IMR-90 (cell line): Measurements from ENCODE around the gene GDNF. TPM values are rescaled to one million over a fixed set of nuclear protein-coding genes. Genes with fewer than 3 reads are reported as not detected.

ENCODE experiments used
- ATAC-seq: fragments of 200-7000 bp; cut with Tn5 transposase; 2 replicates; pipeline ENCODE4 v1.9.1; 2020; ENCODE audit warnings: low read depth, mild to moderate bottlenecking, moderate library complexity
- BruUV-seq: library from RNA; stranded (reverse); fragments of 400-500 nt; replicated peaks from 2 replicates; lab custom pipeline; 2021; lab: Mats Ljungman, UMichigan
- CTCF ChIA-PET: fragments of 300-600 bp; formaldehyde crosslinking; extraction: SDS; loops from one replicate; lab custom pipeline; 2021; ENCODE audit warnings: antibody characterized with exemption; lab: Yijun Ruan, JAX
- POLR2A ChIA-PET: fragments of 300-600 bp; sonication (Branson Sonifier 250); formaldehyde crosslinking; loops from one replicate; lab custom pipeline; 2022; ENCODE audit warnings: antibody characterized with exemption; ENCODE audit not compliant: unreplicated experiment; lab: Charles Lee
- DNase-seq: peaks from one replicate; pipeline ENCODE4 v3.0.0; 2013
- H2AFZ ChIP-seq: replicated peaks from 2 replicates; pipeline ENCODE3; 2013; ENCODE audit warnings: low read length, mild to moderate bottlenecking; ENCODE audit not compliant: poor library complexity
- H2AK5ac ChIP-seq: 2 replicates; pipeline ENCODE4 v1.6.1; 2013; ENCODE audit warnings: low read depth, low read length, inconsistent platforms
- H2AK9ac ChIP-seq: replicated peaks from 2 replicates; pipeline ENCODE3; 2013; ENCODE audit warnings: mild to moderate bottlenecking, low read depth, low read length, moderate library complexity; ENCODE audit not compliant: poor library complexity
- H2BK120ac ChIP-seq: 2 replicates; pipeline ENCODE4 v1.6.1; 2013; ENCODE audit warnings: low read depth, low read length, inconsistent platforms
- H2BK15ac ChIP-seq: 3 replicates; pipeline ENCODE4 v1.6.1; 2013; ENCODE audit warnings: low read depth, low read length, inconsistent platforms
- H2BK20ac ChIP-seq: 2 replicates; pipeline ENCODE4 v1.6.1; 2013; ENCODE audit warnings: low read depth, mild to moderate bottlenecking, inconsistent platforms, low read length, moderate library complexity
- H2BK5ac ChIP-seq: 2 replicates; pipeline ENCODE4 v1.6.1; 2013; ENCODE audit warnings: mild to moderate bottlenecking, low read depth, low read length, inconsistent platforms; ENCODE audit not compliant: poor library complexity, severe bottlenecking
- H3K14ac ChIP-seq: replicated peaks from 2 replicates; pipeline ENCODE4 v1.6.1; 2013; ENCODE audit warnings: low read depth, low read length, inconsistent platforms
- H3K18ac ChIP-seq: 2 replicates; pipeline ENCODE4 v1.6.1; 2013; ENCODE audit warnings: low read depth, low read length, control low read depth
- H3K23ac ChIP-seq: 2 replicates; pipeline ENCODE4 v1.6.1; 2013; ENCODE audit warnings: low read depth, low read length, inconsistent platforms
- H3K27ac ChIP-seq: 2 replicates; pipeline ENCODE4 v1.5.1; 2013; ENCODE audit warnings: mild to moderate bottlenecking, control low read depth, low read length; ENCODE audit not compliant: insufficient read depth
- H3K27me3 ChIP-seq: 2 replicates; pipeline ENCODE4 v1.6.1; 2013; ENCODE audit warnings: low read length; ENCODE audit not compliant: control insufficient read depth, insufficient read depth
- H3K36me3 ChIP-seq: 2 replicates; pipeline ENCODE4 v1.6.1; 2013; ENCODE audit warnings: low read length, mixed read lengths; ENCODE audit not compliant: control insufficient read depth, insufficient read depth
- H3K4ac ChIP-seq: 2 replicates; pipeline ENCODE4 v1.6.1; 2013; ENCODE audit warnings: low read depth, low read length, inconsistent platforms
- H3K4me1 ChIP-seq: 2 replicates; pipeline ENCODE4 v1.6.1; 2013; ENCODE audit warnings: low read length, mixed read lengths; ENCODE audit not compliant: control insufficient read depth, insufficient read depth
- H3K4me2 ChIP-seq: 2 replicates; pipeline ENCODE4 v1.6.1; 2013; ENCODE audit warnings: low read depth, mild to moderate bottlenecking, control low read depth, low read length, moderate library complexity
- H3K4me3 ChIP-seq: 2 replicates; pipeline ENCODE4 v1.5.1; 2013; ENCODE audit warnings: low read depth, mild to moderate bottlenecking, control low read depth, low read length, moderate library complexity; ENCODE audit not compliant: insufficient read depth
- H3K56ac ChIP-seq: 2 replicates; pipeline ENCODE4 v1.6.1; 2013; ENCODE audit warnings: low read length, inconsistent platforms; ENCODE audit not compliant: insufficient read depth; ENCODE audit errors: extremely low read depth
- H3K79me1 ChIP-seq, 2 experiments: 2 replicates each; pipeline ENCODE4 v1.6.1; 2013; ENCODE audit warnings: low read length in 2 of 2, inconsistent platforms in 1 of 2, low read depth in 1 of 2
- H3K9ac ChIP-seq: 2 replicates; pipeline ENCODE4 v1.6.1; 2013; ENCODE audit warnings: low read depth, low read length, control low read depth
- H3K9me1 ChIP-seq: 2 replicates; pipeline ENCODE4 v1.6.1; 2013; ENCODE audit warnings: low read length, inconsistent platforms; ENCODE audit not compliant: insufficient read depth
- H3K9me3 ChIP-seq: 2 replicates; pipeline ENCODE4 v1.6.1; 2013; ENCODE audit warnings: low read length; ENCODE audit not compliant: control insufficient read depth, insufficient read depth
- H4K20me1 ChIP-seq: 2 replicates; pipeline ENCODE4 v1.6.1; 2013; ENCODE audit warnings: low read length, inconsistent platforms; ENCODE audit not compliant: insufficient read depth
- H4K5ac ChIP-seq: 2 replicates; pipeline ENCODE4 v1.6.1; 2013; ENCODE audit warnings: mild to moderate bottlenecking, low read depth, low read length, control low read depth
- H4K8ac ChIP-seq, 2 experiments: 2 replicates each; pipeline ENCODE4 v1.6.1; 2013; ENCODE audit warnings: low read depth in 2 of 2, low read length in 2 of 2, control low read depth in 1 of 2, inconsistent platforms in 1 of 2
- H4K91ac ChIP-seq: 2 replicates; pipeline ENCODE4 v1.6.1; 2013; ENCODE audit warnings: low read depth, low read length, inconsistent platforms; ENCODE audit not compliant: insufficient read depth
- BHLHE40 ChIP-seq: fragments of 150-350 bp; IDR thresholded peaks from 2 replicates; pipeline ENCODE4 v1.6.1; 2016; ENCODE audit warnings: mild to moderate bottlenecking, low read depth, low read length
- CEBPB ChIP-seq: IDR thresholded peaks from 2 replicates; pipeline ENCODE4 v1.6.1; 2012; ENCODE audit warnings: low read depth, low read length, improper control_type of control experiment
- CHD1 ChIP-seq: IDR thresholded peaks from 2 replicates; pipeline ENCODE4 v1.6.1; 2012; ENCODE audit warnings: low read depth, low read length, improper control_type of control experiment
- CTCF ChIP-seq: conservative IDR thresholded peaks from 2 replicates; pipeline ENCODE4 v1.5.1; 2012; ENCODE audit warnings: mild to moderate bottlenecking, low read depth, low read length, improper control_type of control experiment
- ELK1 ChIP-seq: fragments of 150-350 bp; IDR thresholded peaks from 2 replicates; pipeline ENCODE4 v1.6.1; 2016; ENCODE audit warnings: low read depth, mild to moderate bottlenecking, low read length, moderate library complexity, borderline replicate concordance
- FOS ChIP-seq: fragments of 150-350 bp; IDR thresholded peaks from 2 replicates; pipeline ENCODE4 v1.6.1; 2016; ENCODE audit warnings: low read depth, low read length
- MAFK ChIP-seq: IDR thresholded peaks from 2 replicates; pipeline ENCODE4 v1.6.1; 2012; ENCODE audit warnings: low read depth, low read length, improper control_type of control experiment
- MAZ ChIP-seq: IDR thresholded peaks from 2 replicates; pipeline ENCODE4 v1.6.1; 2012; ENCODE audit warnings: low read depth, mild to moderate bottlenecking, low read length, improper control_type of control experiment, moderate library complexity, borderline replicate concordance
- MXI1 ChIP-seq: IDR thresholded peaks from 2 replicates; pipeline ENCODE4 v1.6.1; 2012; ENCODE audit warnings: low read depth, mild to moderate bottlenecking, low read length, moderate library complexity, borderline replicate concordance
- NFE2L2 ChIP-seq: fragments of 150-350 bp; IDR thresholded peaks from 2 replicates; pipeline ENCODE4 v1.6.1; 2016; ENCODE audit warnings: low read depth, mild to moderate bottlenecking, low read length
- POLR2A ChIP-seq: IDR thresholded peaks from 2 replicates; pipeline ENCODE4 v1.6.1; 2012; ENCODE audit warnings: mild to moderate bottlenecking, low read depth, low read length
- RAD21 ChIP-seq: IDR thresholded peaks from 2 replicates; pipeline ENCODE4 v1.6.1; 2012; ENCODE audit warnings: low read length, improper control_type of control experiment
- RCOR1 ChIP-seq: IDR thresholded peaks from 2 replicates; pipeline ENCODE4 v1.6.1; 2012; ENCODE audit warnings: mild to moderate bottlenecking, low read length, improper control_type of control experiment; ENCODE audit not compliant: insufficient replicate concordance
- RFX5 ChIP-seq: IDR thresholded peaks from 2 replicates; pipeline ENCODE4 v1.8.0; 2012; ENCODE audit warnings: low read depth, mild to moderate bottlenecking, low read length, moderate library complexity
- SMC3 ChIP-seq: fragments of 150-350 bp; IDR thresholded peaks from 2 replicates; pipeline ENCODE4 v1.6.1; 2016; ENCODE audit warnings: low read depth, mild to moderate bottlenecking, antibody characterized with exemption, low read length, moderate library complexity
- USF2 ChIP-seq: fragments of 150-350 bp; IDR thresholded peaks from 2 replicates; pipeline ENCODE4 v1.6.1; 2017; ENCODE audit warnings: mild to moderate bottlenecking, antibody characterized with exemption, low read length, low read depth
- WGBS, 2 experiments: methylation state at CpG; one replicate each; pipeline versions ENCODE4 v1.1.5 to v1.1.7; 2013; ENCODE audit warnings: missing lambda C conversion rate in 2 of 2; ENCODE audit not compliant: insufficient read length in 1 of 2; ENCODE audit errors: extremely low coverage in 2 of 2; 5-methylcytosine and 5-hydroxymethylcytosine counted together
- dilution Hi-C: fragments of 300-500 bp; cut with HindIII; formaldehyde crosslinking; loops from one replicate; pipeline ENCODE4 v1.14.3; 2018; ENCODE audit warnings: low sequenced_read_pairs; ENCODE audit not compliant: unreplicated experiment
- in situ Hi-C: fragments of 300-500 bp; cut with MboI; formaldehyde crosslinking; loops from 3 replicates; pipeline ENCODE4 v1.14.3; 2019; ENCODE audit warnings: low sequenced_read_pairs, inconsistent platforms, mixed read lengths
- intact Hi-C: fragments of 100-400 bp; cut with micrococcal nuclease; formaldehyde crosslinking; loops from 2 replicates; pipeline ENCODE4 v1.10.0; 2022
- polyA plus RNA-seq, 3 experiments: library from polyadenylated mRNA; depleted of rRNA; stranded (reverse); fragments of >200 nt; gene quantifications; 2 replicates each; pipeline ENCODE4 v1.2.3, GENCODE V29; 2012; ENCODE audit warnings: low replicate concordance in 1 of 3
- total RNA-seq: library from RNA; depleted of rRNA; stranded (reverse); fragments of >200 nt; gene quantifications from 2 replicates; pipeline ENCODE4 v1.2.3, GENCODE V29; 2012

GDNF gene
- total and polyA plus RNA-seq, 2 of the 4 experiments (the other 2 are of a cell fraction): 0.18 to 0.82 TPM

GRCh38 chr5:37849641-37850040, 9.8 kb upstream of the GDNF start:
- Histone ChIP-seq H3K27ac (no peak overlapping the region), H3K18ac (0 out of 2 replicates have a peak overlapping the region, but pooled peaks have one; percentile 47), H4K91ac (no peak overlapping the region), H2BK20ac (peak overlapping the region; percentile 75; the same call in 1 of the 2 replicates), H3K4me2 (no peak overlapping the region), H3K36me3 (no peaks in the 10 kb centered on the region), H3K14ac (no peak overlapping the region), H2BK15ac (no peak overlapping the region), H2AFZ (no peak overlapping the region), H3K4me3 (no peak overlapping the region), H3K9me3 (no peaks in the 10 kb centered on the region), H3K4me1 (peaks cover 2% of the 10 kb centered on the region; the same call in 1 of the 2 replicates), H2BK120ac (peak overlapping the region; percentile 73), H2AK9ac (no peak overlapping the region), H3K9me1 (peaks cover 4% of the 10 kb centered on the region; the same call in 1 of the 2 replicates), H3K9ac (no peak overlapping the region), H3K56ac (no peak overlapping the region), H3K27me3 (no peaks in the 10 kb centered on the region; the same call in 1 of the 2 replicates), H4K5ac (no peak overlapping the region), H3K79me1 (no peaks in the 10 kb centered on the region), H2AK5ac (no peak overlapping the region; the same call in 1 of the 2 replicates), H4K8ac (no peak overlapping the region), H4K20me1 (no peaks in the 10 kb centered on the region), H3K4ac (no peak overlapping the region), H2BK5ac (no peak overlapping the region), H3K23ac (no peak overlapping the region)
- dilution Hi-C loops (no loop called here), in situ Hi-C loops (no loop called here), intact Hi-C loops (no loop called here)
- CTCF ChIA-PET: no interaction called here
- POLR2A ChIA-PET: no interaction called here
- no TSS peak for BruUV-seq
- no CpG with 5 or more reads among the region's 4 CpGs for WGBS, 2 experiments
- TF ChIP-seq MAZ (no peak), CHD1 (no peak), CEBPB (no peak), MXI1 (no peak), NFE2L2 (no peak), USF2 (no peak), FOS (no peak), ELK1 (no peak), BHLHE40 (no peak), RFX5 (no peak), RAD21 (no peak), RCOR1 (no peak), SMC3 (no peak), CTCF (no peak), MAFK (no peak), POLR2A (no peak)
- no peak for DNase-seq
- ATAC-seq: no peak
